KOPT-K1 (cell line): ENCODE results near the gene EPB41L4B.
"Not testable (repeated sequence)": the region's sequence is repeated elsewhere in the genome, so short reads cannot be mapped to it uniquely, and the experiment has no call there.

ENCODE experiments used
- H3K27ac ChIP-seq: fragments of 200-600 bp; sonication (generic); 2 replicates; pipeline ENCODE4 v1.5.1; 2016; ENCODE audit warnings: antibody characterized with exemption, mild to moderate bottlenecking, low read depth, low read length; ENCODE audit not compliant: poor library complexity, severe bottlenecking
- H3K36me3 ChIP-seq: fragments of 200-600 bp; sonication (generic); 2 replicates; pipeline ENCODE4 v1.5.1; 2017; ENCODE audit warnings: antibody characterized with exemption, mild to moderate bottlenecking, low read length, moderate library complexity; ENCODE audit not compliant: insufficient read depth
- H3K9me3 ChIP-seq: fragments of 200-600 bp; sonication (generic); 2 replicates; pipeline ENCODE4 v1.5.1; 2017; ENCODE audit warnings: antibody characterized with exemption, low read length, mild to moderate bottlenecking; ENCODE audit not compliant: insufficient read depth, poor library complexity, severe bottlenecking

EPB41L4B gene

GRCh38 chr9:109156708-109157107 lies 164.2 kb downstream of the EPB41L4B start:
- H3K9me3 ChIP-seq = peaks cover 10% of the 10 kb centered on the region
- H3K36me3 ChIP-seq = no peaks in the 10 kb centered on the region
- H3K27ac ChIP-seq = no peak overlapping the region

GRCh38 chr9:109150925-109151545 lies 169.8 kb downstream of the EPB41L4B start:
- peaks cover 10% of the 10 kb centered on the region for H3K9me3 ChIP-seq
- H3K27ac ChIP-seq = no peak overlapping the region

GRCh38 chr9:109149722-109150121 lies 171.1 kb downstream of the EPB41L4B start:
- H3K36me3 ChIP-seq = no peaks in the 10 kb centered on the region
- no peak overlapping the region for H3K27ac ChIP-seq
- peaks cover 10% of the 10 kb centered on the region for H3K9me3 ChIP-seq

More at GRCh38 chr9:109150925-109151545, 169.8 kb downstream of the EPB41L4B start:
- no peaks in the 10 kb centered on the region for H3K36me3 ChIP-seq

GRCh38 chr9:109149089-109149488 lies 171.8 kb downstream of the EPB41L4B start:
- no peak overlapping the region for H3K27ac ChIP-seq
- H3K9me3 ChIP-seq = peaks cover 10% of the 10 kb centered on the region
- H3K36me3 ChIP-seq = no peaks in the 10 kb centered on the region

GRCh38 chr9:109145051-109145450 lies 175.8 kb downstream of the EPB41L4B start:
- H3K27ac ChIP-seq = no peak overlapping the region
- H3K9me3 ChIP-seq = no peaks in the 10 kb centered on the region
- H3K36me3 ChIP-seq = no peaks in the 10 kb centered on the region

GRCh38 chr9:109143881-109144562 lies 176.8 kb downstream of the EPB41L4B start:
- Histone ChIP-seq H3K9me3 (no peaks in the 10 kb centered on the region), H3K27ac (no peak overlapping the region), H3K36me3 (no peaks in the 10 kb centered on the region)

GRCh38 chr9:109141375-109141774 lies 179.5 kb downstream of the EPB41L4B start:
- no peaks in the 10 kb centered on the region for H3K36me3 ChIP-seq
- no peaks in the 10 kb centered on the region for H3K9me3 ChIP-seq
- H3K27ac ChIP-seq = no peak overlapping the region

- no peaks in the 10 kb centered on the region for H3K36me3 ChIP-seq
- H3K27ac ChIP-seq = no peak overlapping the region
- H3K9me3 ChIP-seq = no peaks in the 10 kb centered on the region
Measured at GRCh38 chr9:109139851-109140250, 181.0 kb downstream of the EPB41L4B start.

GRCh38 chr9:109138421-109138820 lies 182.4 kb downstream of the EPB41L4B start:
- H3K9me3 ChIP-seq = no peaks in the 10 kb centered on the region
- H3K27ac ChIP-seq = no peak overlapping the region
- H3K36me3 ChIP-seq = no peaks in the 10 kb centered on the region

GRCh38 chr9:109134167-109134578 lies 186.7 kb downstream of the EPB41L4B start:
- H3K36me3 ChIP-seq = no peaks in the 10 kb centered on the region
- H3K27ac ChIP-seq = no peak overlapping the region

GRCh38 chr9:109133533-109133932 lies 187.3 kb downstream of the EPB41L4B start:
- H3K27ac ChIP-seq = no peak overlapping the region
- no peaks in the 10 kb centered on the region for H3K36me3 ChIP-seq
- no peaks in the 10 kb centered on the region for H3K9me3 ChIP-seq

More at GRCh38 chr9:109134167-109134578, 186.7 kb downstream of the EPB41L4B start:
- H3K9me3 ChIP-seq = no peaks in the 10 kb centered on the region

- Histone ChIP-seq H3K9me3 (no peaks in the 10 kb centered on the region), H3K36me3 (no peaks in the 10 kb centered on the region), H3K27ac (no peak overlapping the region)
Measured at GRCh38 chr9:109132567-109133021, 188.3 kb downstream of the EPB41L4B start.

- Histone ChIP-seq H3K27ac (no peak overlapping the region), H3K36me3 (no peaks in the 10 kb centered on the region), H3K9me3 (no peaks in the 10 kb centered on the region)
Measured at GRCh38 chr9:109129470-109130197, 191.2 kb downstream of the EPB41L4B start.

GRCh38 chr9:109126671-109127070 lies 194.2 kb downstream of the EPB41L4B start:
- not testable (repeated sequence) for H3K36me3 ChIP-seq, H3K27ac ChIP-seq, H3K9me3 ChIP-seq

GRCh38 chr9:109124121-109124520 lies 196.7 kb downstream of the EPB41L4B start:
- no peak overlapping the region for H3K27ac ChIP-seq
- H3K9me3 ChIP-seq = no peaks in the 10 kb centered on the region
- no peaks in the 10 kb centered on the region for H3K36me3 ChIP-seq
